ENCODE measurements around the gene AGBL4.

The AGBL4 gene

GRCh38 chr1:49171941-49172593 is 851.7 kb downstream of the AGBL4 start:
- DNase-seq: no peak

GRCh38 chr1:49166031-49166430 is 857.7 kb downstream of the AGBL4 start:
- DNase-seq: no peak

GRCh38 chr1:49163031-49163430 is 860.7 kb downstream of the AGBL4 start:
- DNase-seq: no peak

- no peak for DNase-seq
Observed at GRCh38 chr1:49160677-49161076, 863.1 kb downstream of the AGBL4 start.

- DNase-seq: no peak
Observed at GRCh38 chr1:49136738-49137251, 887.0 kb downstream of the AGBL4 start.

- no peak for DNase-seq
Observed at GRCh38 chr1:49125746-49126145, 898.0 kb downstream of the AGBL4 start.

- no peak for DNase-seq
Observed at GRCh38 chr1:49111931-49112330, 911.8 kb downstream of the AGBL4 start.

GRCh38 chr1:49106445-49106844 is 917.3 kb downstream of the AGBL4 start:
- no peak for DNase-seq

GRCh38 chr1:49104575-49104974 is 919.2 kb downstream of the AGBL4 start:
- no peak for DNase-seq

- DNase-seq: no peak
Observed at GRCh38 chr1:49102752-49103151, 921.0 kb downstream of the AGBL4 start.

- DNase-seq: no peak
Observed at GRCh38 chr1:49098866-49099265, 924.9 kb downstream of the AGBL4 start.

GRCh38 chr1:49086327-49086726 is 937.4 kb downstream of the AGBL4 start:
- no peak for DNase-seq

GRCh38 chr1:49085079-49085478 is 938.7 kb downstream of the AGBL4 start:
- no peak for DNase-seq

GRCh38 chr1:49060766-49061165 is 963.0 kb downstream of the AGBL4 start:
- no peak for DNase-seq

- DNase-seq: no peak
Observed at GRCh38 chr1:49059087-49059486, 964.7 kb downstream of the AGBL4 start.

- no peak for DNase-seq
Observed at GRCh38 chr1:49052102-49052501, 971.7 kb downstream of the AGBL4 start.

GRCh38 chr1:49051647-49052046 is 972.1 kb downstream of the AGBL4 start:
- DNase-seq: no peak

- DNase-seq: no peak
Observed at GRCh38 chr1:49050041-49050440, 973.7 kb downstream of the AGBL4 start.

GRCh38 chr1:49048188-49048587 is 975.6 kb downstream of the AGBL4 start:
- DNase-seq: no peak

GRCh38 chr1:49046305-49046704 is 977.4 kb downstream of the AGBL4 start:
- DNase-seq: no peak

- DNase-seq: no peak
Observed at GRCh38 chr1:49045371-49045770, 978.4 kb downstream of the AGBL4 start.

GRCh38 chr1:49036700-49037099 is 987.1 kb downstream of the AGBL4 start:
- no peak for DNase-seq

GRCh38 chr1:49028396-49028795 is 995.4 kb downstream of the AGBL4 start:
- no peak for DNase-seq

GRCh38 chr1:49026230-49026811 is 997.4 kb downstream of the AGBL4 start:
- DNase-seq: no peak
